Measurements from ENCODE around the gene FARP1. TPM values are rescaled to one million over a fixed set of nuclear protein-coding genes. Genes with fewer than 3 reads are reported as not detected.

The FARP1 gene
- total and polyA plus RNA-seq, 2 of the 13 experiments (the other 11 are each of a cell fraction or from before 2014, with no cell fraction given): 70.6 to 126 TPM

GRCh38 chr13:98334620-98335205 lies 191.8 kb downstream of the FARP1 start:
- Histone ChIP-seq H3K9ac (ENCODE audit: insufficient read depth, low read depth, low read length) (no peak overlapping the region), H3K9me3 (ENCODE audit: low read length) (no peaks in the 10 kb centered on the region), H3K27ac (ENCODE audit: extremely low read length, insufficient read depth, low read length) (no peak overlapping the region), H3K4me3 (replicated peaks in 1 of 3; ENCODE audit: insufficient read depth in 1 of 3, low read depth in 2 of 3, low read length in 3 of 3) (no peak overlapping the region), H3K36me3 (replicated peaks in 1 of 2; ENCODE audit: control insufficient read depth in 1 of 2, insufficient read depth in 2 of 2, low read length in 2 of 2) (peaks cover 9 to 48% of the 10 kb centered on the region in 2 experiments), H3K27me3 (ENCODE audit: control insufficient read depth in 1 of 2, insufficient read depth in 2 of 2, low read length in 2 of 2) (no peaks in the 10 kb centered on the region), H3K4me1 (ENCODE audit: insufficient read depth, low read length) (peaks cover 31% of the 10 kb centered on the region), H2AFZ (ENCODE audit: low read length) (no peak overlapping the region), H4K20me1 (ENCODE audit: insufficient read depth, low read length) (peaks cover 38% of the 10 kb centered on the region), H3K4me2 (ENCODE audit: low read depth, low read length) (no peak overlapping the region), H3K79me2 (ENCODE audit: insufficient read depth, low read length) (peaks cover 78% of the 10 kb centered on the region)
- TF ChIP-seq RBM22 (optimal IDR thresholded peaks at IDR 0.05; ENCODE audit: low read length) (peak; percentile 49), RARA (CRISPR knock-in tag; IDR thresholded peaks at IDR 0.05) (no peak)
- FAIRE-seq: no peak
- DNase-seq (ENCODE audit: low spot score): no peak
- no TSS peak for BruUV-seq (replicated peaks)
- 90% methylated on average over 5 of the region's 5 CpGs for WGBS (ENCODE audit: low lambda C conversion rate)
- ChIA-PET POLR2A (no interaction called here), CTCF (ENCODE audit: low intra/inter-chr PET ratio, low total read pairs) (no interaction called here)
- in situ Hi-C loops (cut with HindIII; ENCODE audit: extremely low pct_ligation_motif_present, low pct_unique_long_range_greater_than_20kb) (no loop called here), intact Hi-C loops (cut with micrococcal nuclease; ENCODE audit: unreplicated experiment) (no loop called here)
- ATAC-seq: no peak; the same call in 2 of the 3 replicates

GRCh38 chr13:98335721-98336120 lies 192.8 kb downstream of the FARP1 start:
- no TSS peak for BruUV-seq (replicated peaks)

More at GRCh38 chr13:98335721-98336120, 192.8 kb downstream of the FARP1 start:
- in situ Hi-C loops (cut with HindIII; ENCODE audit: extremely low pct_ligation_motif_present, low pct_unique_long_range_greater_than_20kb): no loop called here
- FAIRE-seq (no peak), ATAC-seq (no peak), DNase-seq (ENCODE audit: low spot score) (no peak)
- Histone ChIP-seq H3K27me3 (ENCODE audit: control insufficient read depth in 1 of 2, insufficient read depth in 2 of 2, low read length in 2 of 2) (no peaks in the 10 kb centered on the region), H3K36me3 (replicated peaks in 1 of 2; ENCODE audit: control insufficient read depth in 1 of 2, insufficient read depth in 2 of 2, low read length in 2 of 2) (peaks cover 11 to 48% of the 10 kb centered on the region in 2 experiments), H3K79me2 (ENCODE audit: insufficient read depth, low read length) (peaks cover 77% of the 10 kb centered on the region), H3K4me2 (ENCODE audit: low read depth, low read length) (no peak overlapping the region), H2AFZ (ENCODE audit: low read length) (no peak overlapping the region), H3K9ac (ENCODE audit: insufficient read depth, low read depth, low read length) (no peak overlapping the region), H3K9me3 (ENCODE audit: low read length) (no peaks in the 10 kb centered on the region), H3K4me3 (replicated peaks in 1 of 3; ENCODE audit: insufficient read depth in 1 of 3, low read depth in 2 of 3, low read length in 3 of 3) (no peak overlapping the region), H3K27ac (ENCODE audit: extremely low read length, insufficient read depth, low read length) (no peak overlapping the region), H4K20me1 (ENCODE audit: insufficient read depth, low read length) (peaks cover 32% of the 10 kb centered on the region), H3K4me1 (ENCODE audit: insufficient read depth, low read length) (peaks cover 27% of the 10 kb centered on the region)
- no peak for TF ChIP-seq ZNF605 (CRISPR knock-in tag; IDR thresholded peaks at IDR 0.05)
- TF ChIP-seq RFX1 (IDR thresholded peaks at IDR 0.05): peak; percentile 49; the same call in 1 of the 2 replicates
- intact Hi-C loops (cut with micrococcal nuclease; ENCODE audit: unreplicated experiment): no loop called here
- ChIA-PET POLR2A (no interaction called here), CTCF (ENCODE audit: low intra/inter-chr PET ratio, low total read pairs) (no interaction called here)
- 91% methylated on average over 4 of the region's 4 CpGs for WGBS (ENCODE audit: low lambda C conversion rate)

Measured in HepG2 (cell line).